Pancreas (tissue), 10 donors: ENCODE data around the gene CNTRL. TPM values are rescaled to one million over a fixed set of nuclear protein-coding genes. Genes with fewer than 3 reads are reported as not detected.

ENCODE experiments used
- ATAC-seq, 4 donors: fragments of 200-7000 bp; cut with Tn5 transposase; one replicate each; pipeline versions ENCODE4 v1.8.0 to v1.9.1; 2020; ENCODE audit warnings: mild to moderate bottlenecking in 4 of 4, moderate library complexity in 4 of 4
- DNase-seq, 6 donors: peaks; one replicate each; pipeline ENCODE4 v3.0.0-alpha.2; 2020
- FAIRE-seq: peaks from 2 replicates; lab custom pipeline; 2012; peaks lifted over from hg19 to GRCh38; lab: Jason Lieb, UNC
- H3K27ac ChIP-seq, 4 donors: fragments of 200-600 bp; sonication (generic); 1 replicate in 3 of 4; 2 replicates in 1 of 4; pipeline versions ENCODE4 v1.5.0 to v1.8.0; 2020
- H3K27me3 ChIP-seq, 4 donors: fragments of 200-600 bp; one replicate each; pipeline ENCODE4 v1.8.0; 2021
- H3K36me3 ChIP-seq, 3 donors: fragments of 200-600 bp; sonication (generic) in 1 of 3; one replicate each; pipeline versions ENCODE4 v1.5.0 to v1.8.0; 2020 to 2021
- H3K4me1 ChIP-seq, 3 donors: fragments of 200-600 bp; one replicate each; pipeline ENCODE4 v1.8.0; 2021
- H3K4me3 ChIP-seq, 4 donors: fragments of 200-600 bp; sonication (generic) in 2 of 4; one replicate each; pipeline versions ENCODE4 v1.5.0 to v1.8.0; 2020 to 2021
- H3K9me3 ChIP-seq, 4 donors: fragments of 200-600 bp; one replicate each; pipeline ENCODE4 v1.8.0; 2021
- CTCF ChIP-seq, 4 donors: fragments of 200-600 bp; sonication (generic) in 3 of 4; IDR thresholded peaks; one replicate each; pipeline versions ENCODE4 v1.5.0 to v1.8.0; 2021; ENCODE audit warnings: antibody characterized with exemption in 4 of 4
- WGBS, 2 donors: extraction: QIAGEN DNeasy Blood & Tissue Kit; methylation state at CpG; one replicate each; pipeline ENCODE4 v1.1.7; 2013; 5-methylcytosine and 5-hydroxymethylcytosine counted together
- intact Hi-C, 3 donors: fragments of 100-400 bp; cut with DNase I; formaldehyde crosslinking; loops; one replicate each; pipeline versions ENCODE4 v1.11.1 to v1.14.2; 2022
- polyA plus RNA-seq, 2 donors: library from polyadenylated mRNA; stranded (reverse); fragments of 200-250 nt; gene quantifications; one replicate each; pipeline ENCODE4 v1.2.3, GENCODE V29; 2013
- total RNA-seq, 6 donors: library from RNA; stranded (reverse); fragmentation: NEBNext Ultra II Directional in 4 of 6; extraction: Animal tissue kit (Norgen Biotek cat#: 25700) in 4 of 6; gene quantifications; one replicate each; pipeline versions ENCODE4 v1.2.1 to v1.2.4, GENCODE V29; 2021 to 2023
- donor health status: healthy with polysubstance abuse.
- donor health status: DM: no; HTN: no; CAD: no; lungs with moderate emphysema.
- donor health status: DM: no; HTN: no; CAD: no.
- donor health status: control.
- donor health status: control.
- donor health status: Bipolar disorder and iron deficiency.
- donor health status: DM: yes; HTN: yes; CAD: no.
- donor health status: DM: no; HTN: no; CAD: no.
- donor health status: DM: no; HTN: no; CAD: no.
- donor health status: DM: yes; HTN: yes; CAD: no.

Gene CNTRL
- total and polyA plus RNA-seq, 8 donors: 5.0 to 12.1 (median 6.5) TPM

GRCh38 chr9:121192959-121193640, 118.3 kb downstream of the CNTRL start:
- TF ChIP-seq CTCF (IDR thresholded peaks at IDR 0.05): no peak
- no peaks in the 10 kb centered on the region for H3K9me3 ChIP-seq
- 0 to 4% methylated on average over 1 of the region's 1 CpG for WGBS, 2 donors

DNA sequence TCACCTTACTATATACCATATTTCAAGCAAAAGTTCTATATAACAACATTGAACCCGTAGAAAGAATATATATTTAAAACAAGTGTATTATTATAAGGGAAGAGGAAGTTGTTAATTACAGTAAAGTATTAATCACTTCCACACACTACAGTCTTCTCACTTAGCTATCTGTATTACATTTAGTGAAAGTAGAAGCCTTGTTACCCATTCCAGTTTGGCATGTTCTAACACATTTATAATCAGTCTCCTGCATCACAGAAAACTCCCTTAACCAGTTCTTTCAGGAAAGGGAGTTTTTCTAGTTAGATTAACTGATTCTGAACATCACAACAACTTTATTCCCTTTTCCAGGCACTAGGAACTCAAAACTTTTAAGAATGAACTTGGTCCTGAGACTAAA, 120.0 kb downstream of the CNTRL start:
- H3K36me3 ChIP-seq: no peaks in the 10 kb centered on the region
- WGBS, 2 donors: 9 to 11% methylated on average over 1 of the region's 1 CpG
- no peak for TF ChIP-seq CTCF (IDR thresholded peaks at IDR 0.05)
- no peaks in the 10 kb centered on the region for H3K9me3 ChIP-seq
- H3K27ac ChIP-seq: peak overlapping the region in 2 of 4 donors; percentile 17
- H3K4me3 ChIP-seq: no peak overlapping the region
- DNase-seq (no peak), ATAC-seq (peak in 3 of 4 donors; percentile 58 to 67 (median 66)), FAIRE-seq (no peak)
- intact Hi-C loops: no loop called here
- H3K4me1 ChIP-seq: peaks cover 36 to 85% (median 76%) of the 10 kb centered on the region in 3 donors
- no peaks in the 10 kb centered on the region for H3K27me3 ChIP-seq

More at GRCh38 chr9:121192959-121193640, 118.3 kb downstream of the CNTRL start:
- DNase-seq (no peak), ATAC-seq (no peak), FAIRE-seq (no peak)
- Histone ChIP-seq H3K4me3 (no peak overlapping the region), H3K27ac (no peak overlapping the region), H3K27me3 (no peaks in the 10 kb centered on the region), H3K36me3 (no peaks in the 10 kb centered on the region), H3K4me1 (peaks cover 24 to 73% (median 63%) of the 10 kb centered on the region in 3 donors)
- intact Hi-C loops: no loop called here

GRCh38 chr9:121196389-121196788, 121.6 kb downstream of the CNTRL start:
- intact Hi-C loops: no loop called here
- TF ChIP-seq CTCF (IDR thresholded peaks at IDR 0.05): no peak
- DNase-seq (no peak), FAIRE-seq (no peak), ATAC-seq (no peak)
- no peak overlapping the region for H3K4me3 ChIP-seq
- 28 to 34% methylated on average over 4 of the region's 4 CpGs for WGBS, 2 donors
- no peaks in the 10 kb centered on the region for H3K36me3 ChIP-seq
- no peak overlapping the region for H3K27ac ChIP-seq
- H3K4me1 ChIP-seq: peaks cover 39 to 79% (median 78%) of the 10 kb centered on the region in 3 donors
- H3K9me3 ChIP-seq: no peaks in the 10 kb centered on the region
- H3K27me3 ChIP-seq: no peaks in the 10 kb centered on the region

- WGBS, 2 donors: 91 to 96% methylated on average over 1 of the region's 1 CpG
- no peak overlapping the region for H3K4me3 ChIP-seq
- no peak for FAIRE-seq
- ATAC-seq: no peak
- no peak for DNase-seq
- intact Hi-C loops: no loop called here
- H3K9me3 ChIP-seq: no peaks in the 10 kb centered on the region
- no peaks in the 10 kb centered on the region for H3K36me3 ChIP-seq
- no peaks in the 10 kb centered on the region for H3K27me3 ChIP-seq
- no peak overlapping the region for H3K27ac ChIP-seq
- peaks cover 39 to 72% (median 70%) of the 10 kb centered on the region in 3 donors for H3K4me1 ChIP-seq
- peak in 1 of 4 donors; percentile 7 for TF ChIP-seq CTCF (IDR thresholded peaks at IDR 0.05)
Measured at GRCh38 chr9:121197132-121197531, 122.4 kb downstream of the CNTRL start.

DNA sequence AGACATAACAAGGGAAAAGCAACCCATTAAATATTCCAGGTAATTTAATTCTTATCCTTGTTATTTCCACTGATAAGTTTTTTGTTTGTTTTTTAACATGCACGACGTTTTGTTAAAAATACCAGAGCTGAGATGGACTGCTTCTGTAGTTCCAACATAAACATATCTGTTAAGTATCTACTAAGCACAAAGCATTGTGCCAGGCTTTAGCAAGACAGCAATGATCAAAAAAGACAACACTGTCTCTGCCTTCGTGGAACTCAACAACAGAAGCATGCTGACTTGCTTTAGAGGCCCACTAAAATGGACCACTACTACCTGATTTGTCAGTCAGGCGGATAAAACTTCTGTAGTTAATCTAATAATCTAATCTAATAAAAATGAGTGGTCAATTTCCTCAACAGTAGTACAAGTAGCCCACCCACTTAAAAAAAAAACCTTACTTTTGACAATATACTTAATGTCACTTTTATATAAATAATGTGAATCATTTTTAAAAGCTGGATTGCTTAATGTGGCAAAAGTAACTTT, 123.8 kb downstream of the CNTRL start:
- DNase-seq (no peak), ATAC-seq (no peak), FAIRE-seq (no peak)
- no peak for TF ChIP-seq CTCF (IDR thresholded peaks at IDR 0.05)
- H3K27me3 ChIP-seq: no peaks in the 10 kb centered on the region
- peak overlapping the region in 1 of 4 donors; percentile 8 for H3K4me3 ChIP-seq
- intact Hi-C loops: no loop called here
- no peak overlapping the region for H3K27ac ChIP-seq
- 16 to 20% methylated on average over 4 of the region's 4 CpGs for WGBS, 2 donors
- H3K36me3 ChIP-seq: no peaks in the 10 kb centered on the region
- H3K4me1 ChIP-seq: peaks cover 39 to 57% (median 57%) of the 10 kb centered on the region in 3 donors
- no peaks in the 10 kb centered on the region for H3K9me3 ChIP-seq
